ENCODE data around the gene SHCBP1. TPM values are rescaled to one million over a fixed set of nuclear protein-coding genes. Genes with fewer than 3 reads are reported as not detected.

Gene SHCBP1
- total RNA-seq, 2 experiments from 2014 or later, result 37.0 to 37.6 TPM

DNA sequence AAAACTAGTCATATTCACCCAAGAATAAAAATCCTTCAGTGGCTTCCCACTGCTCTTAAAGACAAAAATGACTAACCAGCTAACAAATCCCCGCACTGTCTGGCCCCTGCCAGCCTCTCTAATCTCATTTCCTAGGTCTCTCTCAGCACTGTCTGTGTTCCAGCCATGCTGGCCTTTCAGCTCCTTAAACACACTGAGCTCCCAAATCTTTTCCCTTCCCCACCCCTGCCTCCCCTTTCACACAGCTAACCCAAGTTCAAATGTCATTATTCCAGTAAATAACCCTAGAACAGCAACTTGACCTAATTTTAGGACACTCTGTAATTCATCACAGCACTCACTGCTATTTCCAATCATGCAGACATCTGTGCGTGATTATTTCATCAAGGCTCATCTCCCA, 7.8 kb downstream of the SHCBP1 start:
- CTCF ChIA-PET, result interaction anchor here (1.0 kb wide), 1 partner anchor 60 kb away, joined by 3 read pairs; no protein-coding TSS in a partner anchor
- Mint-ChIP-seq H3K27ac (no peak overlapping the region), H3K27me3 (no peaks in the 10 kb centered on the region), H3K36me3 (ENCODE audit: low read depth) (peaks cover 29% of the 10 kb centered on the region), H3K4me3 (no peak overlapping the region), H3K9me3 (no peaks in the 10 kb centered on the region), H3K4me1 (ENCODE audit: low read depth) (no peaks in the 10 kb centered on the region)
- POLR2A ChIA-PET, result no interaction called here
- TF ChIP-seq, protein P1, sequence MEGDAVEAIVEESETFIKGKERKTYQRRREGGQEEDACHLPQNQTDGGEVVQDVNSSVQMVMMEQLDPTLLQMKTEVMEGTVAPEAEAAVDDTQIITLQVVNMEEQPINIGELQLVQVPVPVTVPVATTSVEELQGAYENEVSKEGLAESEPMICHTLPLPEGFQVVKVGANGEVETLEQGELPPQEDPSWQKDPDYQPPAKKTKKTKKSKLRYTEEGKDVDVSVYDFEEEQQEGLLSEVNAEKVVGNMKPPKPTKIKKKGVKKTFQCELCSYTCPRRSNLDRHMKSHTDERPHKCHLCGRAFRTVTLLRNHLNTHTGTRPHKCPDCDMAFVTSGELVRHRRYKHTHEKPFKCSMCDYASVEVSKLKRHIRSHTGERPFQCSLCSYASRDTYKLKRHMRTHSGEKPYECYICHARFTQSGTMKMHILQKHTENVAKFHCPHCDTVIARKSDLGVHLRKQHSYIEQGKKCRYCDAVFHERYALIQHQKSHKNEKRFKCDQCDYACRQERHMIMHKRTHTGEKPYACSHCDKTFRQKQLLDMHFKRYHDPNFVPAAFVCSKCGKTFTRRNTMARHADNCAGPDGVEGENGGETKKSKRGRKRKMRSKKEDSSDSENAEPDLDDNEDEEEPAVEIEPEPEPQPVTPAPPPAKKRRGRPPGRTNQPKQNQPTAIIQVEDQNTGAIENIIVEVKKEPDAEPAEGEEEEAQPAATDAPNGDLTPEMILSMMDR (IDR thresholded peaks at IDR 0.05), result no peak
- no peak for ATAC-seq
- intact Hi-C loops (cut with micrococcal nuclease), result loop anchor here (10.0 kb wide), 1 partner anchor 59 kb away; no protein-coding TSS in a partner anchor
- no peak for DNase-seq

DNA sequence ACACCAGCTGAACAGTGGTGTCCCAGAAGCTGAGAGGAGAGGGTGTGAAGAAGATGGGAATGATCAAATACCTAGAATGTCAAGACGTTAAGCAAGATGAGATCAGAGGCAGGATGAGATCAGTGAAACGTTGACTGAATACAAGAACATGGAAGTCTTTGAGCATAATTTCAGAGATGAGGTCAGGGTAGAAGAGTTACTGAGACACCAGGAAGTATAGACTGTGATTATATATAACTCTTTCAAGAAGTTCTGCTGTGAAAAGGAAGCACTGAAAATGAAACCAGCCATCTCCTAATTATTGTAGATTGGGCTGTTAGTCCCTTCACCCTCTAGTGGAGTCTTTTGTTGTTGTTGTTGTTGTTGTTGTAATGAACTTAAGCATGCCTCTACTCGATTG, 9.1 kb downstream of the SHCBP1 start:
- ATAC-seq (no peak), DNase-seq (no peak)
- intact Hi-C loops (cut with micrococcal nuclease), result loop anchor here (10.0 kb wide), 1 partner anchor 57 kb away; no protein-coding TSS in a partner anchor
- Mint-ChIP-seq H3K4me1 (ENCODE audit: low read depth) (no peaks in the 10 kb centered on the region), H3K27me3 (no peaks in the 10 kb centered on the region), H3K4me3 (no peak overlapping the region), H3K36me3 (ENCODE audit: low read depth) (peaks cover 26% of the 10 kb centered on the region), H3K9me3 (no peaks in the 10 kb centered on the region), H3K27ac (no peak overlapping the region)
- CTCF ChIA-PET, result no interaction called here
- POLR2A ChIA-PET, result interaction anchor here (1.1 kb wide), 1 partner anchor 13 kb away, joined by 4 read pairs; no protein-coding TSS in a partner anchor
- TF ChIP-seq, protein P1 (IDR thresholded peaks at IDR 0.05), result no peak

GRCh38 chr16:46607529-46607928, 13.7 kb downstream of the SHCBP1 start:
- ATAC-seq, result no peak
- H3K4me1 Mint-ChIP-seq (ENCODE audit: low read depth), result no peaks in the 10 kb centered on the region
- TF ChIP-seq, protein P1 (IDR thresholded peaks at IDR 0.05), result no peak
- ChIA-PET CTCF (interaction anchor here (0.7 to 1.6 kb wide), 6 partner anchors 9 to 66 kb away, joined by 3 to 6 read pairs (median 4); no protein-coding TSS in a partner anchor), POLR2A (no interaction called here)
- H3K4me3 Mint-ChIP-seq, result no peak overlapping the region
- H3K27ac Mint-ChIP-seq, result no peak overlapping the region
- intact Hi-C loops (cut with micrococcal nuclease), result no loop called here
- DNase-seq, result no peak
- no peaks in the 10 kb centered on the region for H3K9me3 Mint-ChIP-seq
- H3K36me3 Mint-ChIP-seq (ENCODE audit: low read depth), result peaks cover 25% of the 10 kb centered on the region
- H3K27me3 Mint-ChIP-seq, result no peaks in the 10 kb centered on the region

- no peak overlapping the region for H3K27ac Mint-ChIP-seq
- no peaks in the 10 kb centered on the region for H3K9me3 Mint-ChIP-seq
- H3K27me3 Mint-ChIP-seq, result no peaks in the 10 kb centered on the region
- H3K4me3 Mint-ChIP-seq, result no peak overlapping the region
- DNase-seq (no peak), ATAC-seq (no peak)
- POLR2A ChIA-PET, result interaction anchor here (0.6 kb wide), 1 partner anchor 101 kb away, joined by 3 read pairs; no protein-coding TSS in a partner anchor
- H3K4me1 Mint-ChIP-seq (ENCODE audit: low read depth), result no peaks in the 10 kb centered on the region
- CTCF ChIA-PET, result interaction anchor here (1.2 to 1.6 kb wide), 2 partner anchors 11 to 52 kb away, joined by 5 read pairs; no protein-coding TSS in a partner anchor
- TF ChIP-seq, protein P1 (IDR thresholded peaks at IDR 0.05), result no peak
- H3K36me3 Mint-ChIP-seq (ENCODE audit: low read depth), result peaks cover 27% of the 10 kb centered on the region
- intact Hi-C loops (cut with micrococcal nuclease), result no loop called here
Observed at GRCh38 chr16:46606231-46606630, 14.9 kb downstream of the SHCBP1 start.

DNA sequence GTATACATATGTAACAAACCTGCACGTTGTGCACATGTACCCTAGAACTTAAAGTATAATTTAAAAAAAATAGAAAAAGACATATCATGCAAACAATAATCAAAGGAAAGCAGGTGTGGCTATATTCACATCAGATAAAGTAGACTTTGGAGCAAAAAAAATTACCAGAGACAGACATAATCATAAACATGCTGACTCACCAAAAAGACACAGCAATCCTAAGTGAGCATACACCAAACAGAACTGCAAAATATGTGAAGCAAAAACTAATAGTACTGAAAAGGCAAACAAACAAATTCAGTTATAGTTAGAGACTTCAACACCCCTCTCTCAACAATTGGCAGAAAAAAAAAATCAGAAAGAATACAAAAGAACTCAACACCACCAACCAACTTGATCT, 29.9 kb downstream of the SHCBP1 start:
- DNase-seq (no peak), ATAC-seq (no peak)
- TF ChIP-seq, protein P1 (IDR thresholded peaks at IDR 0.05), result no peak
- CTCF ChIA-PET, result no interaction called here
- Mint-ChIP-seq H3K4me3 (no peak overlapping the region), H3K27ac (no peak overlapping the region), H3K27me3 (no peaks in the 10 kb centered on the region), H3K36me3 (ENCODE audit: low read depth) (peaks cover 56% of the 10 kb centered on the region), H3K9me3 (peaks cover 21% of the 10 kb centered on the region), H3K4me1 (ENCODE audit: low read depth) (no peaks in the 10 kb centered on the region)
- intact Hi-C loops (cut with micrococcal nuclease), result no loop called here
- POLR2A ChIA-PET, result no interaction called here

Data from activated CD8-positive, alpha-beta T cell treated with anti-CD3 and anti-CD28 coated beads for 36 hours (primary cell).